ENCODE results near the gene GKN2.

Gene GKN2

DNA sequence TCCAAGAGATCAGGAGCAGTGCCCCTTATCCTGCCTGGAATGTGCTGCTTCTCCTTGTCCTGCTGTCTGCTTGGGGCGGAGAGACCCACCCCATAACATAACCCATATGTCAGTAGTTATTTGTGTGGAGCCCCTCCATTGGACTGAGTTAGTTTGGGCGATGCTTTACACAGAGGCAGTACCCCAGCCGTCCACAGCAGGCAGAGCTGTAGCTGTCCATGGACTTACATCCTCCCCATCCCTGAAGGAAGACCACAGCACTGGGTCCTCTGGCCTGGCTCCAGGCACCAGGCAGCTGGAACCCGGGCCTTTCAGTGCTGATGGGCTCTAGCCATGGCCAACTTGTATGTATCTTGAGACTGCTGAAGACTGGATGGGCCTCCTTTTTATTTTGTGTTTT is 20.3 kb downstream of the GKN2 start:
- no peaks in the 10 kb centered on the region for H3K9me3 ChIP-seq (ENCODE audit: control insufficient read depth, insufficient read depth, low read depth, low read length)
- CTCF ChIA-PET, result interaction anchor here (1.0 kb wide), 2 partner anchors 11 to 69 kb away, joined by 4 read pairs; no protein-coding TSS in a partner anchor
- no peaks in the 10 kb centered on the region for H3K4me1 ChIP-seq (ENCODE audit: control insufficient read depth, insufficient read depth, low read length)
- no peak overlapping the region for H3K27ac ChIP-seq (ENCODE audit: extremely low read depth, low read depth, low read length)
- no peak overlapping the region for H3K4me3 ChIP-seq (ENCODE audit: low read depth, low read length)
- POLR2A ChIA-PET, result no interaction called here
- TF ChIP-seq ZIC2 (tag by site-specific recombination; IDR thresholded peaks at IDR 0.05) (no peak), ZNF391 (tag by site-specific recombination; IDR thresholded peaks at IDR 0.05; ENCODE audit: borderline replicate concordance, low read depth) (no peak), HOXC10 (CRISPR knock-in tag; IDR thresholded peaks at IDR 0.05) (no peak), ZNF112 (tag by site-specific recombination; IDR thresholded peaks at IDR 0.05) (no peak), SP7 (tag by site-specific recombination; IDR thresholded peaks at IDR 0.05) (no peak), ZNF747 (tag by site-specific recombination; IDR thresholded peaks at IDR 0.05) (no peak), ZXDB (tag by site-specific recombination; IDR thresholded peaks at IDR 0.05) (no peak)
- TF ChIP-seq, protein P1, sequence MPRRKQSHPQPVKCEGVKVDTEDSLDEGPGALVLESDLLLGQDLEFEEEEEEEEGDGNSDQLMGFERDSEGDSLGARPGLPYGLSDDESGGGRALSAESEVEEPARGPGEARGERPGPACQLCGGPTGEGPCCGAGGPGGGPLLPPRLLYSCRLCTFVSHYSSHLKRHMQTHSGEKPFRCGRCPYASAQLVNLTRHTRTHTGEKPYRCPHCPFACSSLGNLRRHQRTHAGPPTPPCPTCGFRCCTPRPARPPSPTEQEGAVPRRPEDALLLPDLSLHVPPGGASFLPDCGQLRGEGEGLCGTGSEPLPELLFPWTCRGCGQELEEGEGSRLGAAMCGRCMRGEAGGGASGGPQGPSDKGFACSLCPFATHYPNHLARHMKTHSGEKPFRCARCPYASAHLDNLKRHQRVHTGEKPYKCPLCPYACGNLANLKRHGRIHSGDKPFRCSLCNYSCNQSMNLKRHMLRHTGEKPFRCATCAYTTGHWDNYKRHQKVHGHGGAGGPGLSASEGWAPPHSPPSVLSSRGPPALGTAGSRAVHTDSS (tag by site-specific recombination; IDR thresholded peaks at IDR 0.05), result no peak
- TF ChIP-seq, protein P2, sequence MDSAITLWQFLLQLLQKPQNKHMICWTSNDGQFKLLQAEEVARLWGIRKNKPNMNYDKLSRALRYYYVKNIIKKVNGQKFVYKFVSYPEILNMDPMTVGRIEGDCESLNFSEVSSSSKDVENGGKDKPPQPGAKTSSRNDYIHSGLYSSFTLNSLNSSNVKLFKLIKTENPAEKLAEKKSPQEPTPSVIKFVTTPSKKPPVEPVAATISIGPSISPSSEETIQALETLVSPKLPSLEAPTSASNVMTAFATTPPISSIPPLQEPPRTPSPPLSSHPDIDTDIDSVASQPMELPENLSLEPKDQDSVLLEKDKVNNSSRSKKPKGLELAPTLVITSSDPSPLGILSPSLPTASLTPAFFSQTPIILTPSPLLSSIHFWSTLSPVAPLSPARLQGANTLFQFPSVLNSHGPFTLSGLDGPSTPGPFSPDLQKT (IDR thresholded peaks at IDR 0.05; ENCODE audit: borderline replicate concordance, low read depth, low read length), result no peak
- TF ChIP-seq, protein P3, sequence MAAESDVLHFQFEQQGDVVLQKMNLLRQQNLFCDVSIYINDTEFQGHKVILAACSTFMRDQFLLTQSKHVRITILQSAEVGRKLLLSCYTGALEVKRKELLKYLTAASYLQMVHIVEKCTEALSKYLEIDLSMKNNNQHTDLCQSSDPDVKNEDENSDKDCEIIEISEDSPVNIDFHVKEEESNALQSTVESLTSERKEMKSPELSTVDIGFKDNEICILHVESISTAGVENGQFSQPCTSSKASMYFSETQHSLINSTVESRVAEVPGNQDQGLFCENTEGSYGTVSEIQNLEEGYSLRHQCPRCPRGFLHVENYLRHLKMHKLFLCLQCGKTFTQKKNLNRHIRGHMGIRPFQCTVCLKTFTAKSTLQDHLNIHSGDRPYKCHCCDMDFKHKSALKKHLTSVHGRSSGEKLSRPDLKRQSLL (tag by site-specific recombination; IDR thresholded peaks at IDR 0.05), result no peak
- TF ChIP-seq, protein P4, sequence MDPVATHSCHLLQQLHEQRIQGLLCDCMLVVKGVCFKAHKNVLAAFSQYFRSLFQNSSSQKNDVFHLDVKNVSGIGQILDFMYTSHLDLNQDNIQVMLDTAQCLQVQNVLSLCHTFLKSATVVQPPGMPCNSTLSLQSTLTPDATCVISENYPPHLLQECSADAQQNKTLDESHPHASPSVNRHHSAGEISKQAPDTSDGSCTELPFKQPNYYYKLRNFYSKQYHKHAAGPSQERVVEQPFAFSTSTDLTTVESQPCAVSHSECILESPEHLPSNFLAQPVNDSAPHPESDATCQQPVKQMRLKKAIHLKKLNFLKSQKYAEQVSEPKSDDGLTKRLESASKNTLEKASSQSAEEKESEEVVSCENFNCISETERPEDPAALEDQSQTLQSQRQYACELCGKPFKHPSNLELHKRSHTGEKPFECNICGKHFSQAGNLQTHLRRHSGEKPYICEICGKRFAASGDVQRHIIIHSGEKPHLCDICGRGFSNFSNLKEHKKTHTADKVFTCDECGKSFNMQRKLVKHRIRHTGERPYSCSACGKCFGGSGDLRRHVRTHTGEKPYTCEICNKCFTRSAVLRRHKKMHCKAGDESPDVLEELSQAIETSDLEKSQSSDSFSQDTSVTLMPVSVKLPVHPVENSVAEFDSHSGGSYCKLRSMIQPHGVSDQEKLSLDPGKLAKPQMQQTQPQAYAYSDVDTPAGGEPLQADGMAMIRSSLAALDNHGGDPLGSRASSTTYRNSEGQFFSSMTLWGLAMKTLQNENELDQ (tag by site-specific recombination; IDR thresholded peaks at IDR 0.05; ENCODE audit: low read depth), result no peak
- H3K36me3 ChIP-seq (ENCODE audit: control insufficient read depth in 2 of 2, insufficient read depth in 1 of 2, low read length in 2 of 2), result no peaks in the 10 kb centered on the region

DNA sequence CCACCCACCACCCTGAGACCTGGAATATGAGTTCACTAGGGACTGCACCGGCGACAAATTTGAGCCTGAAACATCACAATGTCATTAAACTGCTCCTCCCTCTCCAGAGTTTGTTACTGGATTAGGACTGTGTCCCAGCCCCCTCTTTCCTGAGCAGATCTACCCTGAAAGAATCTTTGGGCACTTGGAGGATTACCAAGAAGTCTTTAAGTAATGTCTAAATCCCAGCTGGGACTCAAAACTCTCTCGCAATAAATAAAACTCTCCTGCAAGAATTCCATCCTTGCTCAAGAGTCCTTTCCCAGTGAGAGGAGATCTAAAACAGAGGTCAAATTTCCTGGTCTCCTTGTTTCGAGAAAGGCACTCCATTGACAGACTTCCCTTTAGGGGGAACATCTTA is 20.9 kb downstream of the GKN2 start:
- H3K4me3 ChIP-seq (ENCODE audit: low read depth, low read length), result no peak overlapping the region
- CTCF ChIA-PET, result interaction anchor here (1.0 kb wide), 1 partner anchor 11 kb away, joined by 4 read pairs; no protein-coding TSS in a partner anchor
- TF ChIP-seq ZNF707 (tag by site-specific recombination; IDR thresholded peaks at IDR 0.05) (no peak), ZNF658 (tag by site-specific recombination; IDR thresholded peaks at IDR 0.05) (no peak), ZNF221 (tag by site-specific recombination; IDR thresholded peaks at IDR 0.05; ENCODE audit: borderline replicate concordance) (no peak), TRIM28 (IDR thresholded peaks at IDR 0.05; ENCODE audit: borderline replicate concordance, low read length) (no peak), ZNF133 (tag by site-specific recombination; IDR thresholded peaks at IDR 0.05) (no peak)
- no peak overlapping the region for H3K27ac ChIP-seq (ENCODE audit: extremely low read depth, low read depth, low read length)
- H3K36me3 ChIP-seq (ENCODE audit: control insufficient read depth in 2 of 2, insufficient read depth in 1 of 2, low read length in 2 of 2), result no peaks in the 10 kb centered on the region
- POLR2A ChIA-PET, result no interaction called here
- H3K4me1 ChIP-seq (ENCODE audit: control insufficient read depth, insufficient read depth, low read length), result no peaks in the 10 kb centered on the region
- no peaks in the 10 kb centered on the region for H3K9me3 ChIP-seq (ENCODE audit: control insufficient read depth, insufficient read depth, low read depth, low read length)

DNA sequence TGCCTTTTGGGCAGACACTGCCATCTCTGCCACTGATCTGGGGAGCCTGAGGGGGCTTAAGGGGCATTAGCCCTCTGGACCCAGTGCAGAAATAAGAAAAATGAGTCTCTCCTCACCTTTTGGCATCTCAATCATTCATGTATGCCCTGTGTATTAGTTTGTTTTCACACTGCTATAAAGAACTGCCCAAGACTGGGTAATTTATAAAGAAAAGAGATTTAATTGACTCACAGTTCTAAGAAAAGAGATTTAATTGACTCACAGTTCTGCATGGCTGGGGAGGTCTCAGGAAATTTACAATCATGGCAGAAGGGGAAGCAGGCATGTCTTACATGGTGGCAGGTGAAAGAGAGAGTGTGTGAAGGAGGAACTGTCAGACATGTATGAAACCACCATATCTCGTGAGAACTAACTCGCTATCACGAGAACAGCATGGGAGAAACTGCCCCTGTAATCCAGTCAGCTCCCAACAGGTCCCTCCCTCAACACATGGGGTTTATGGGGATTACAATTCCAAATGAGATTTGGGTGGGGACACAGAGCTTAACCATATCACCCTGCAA is 21.5 kb downstream of the GKN2 start:
- H3K4me1 ChIP-seq (ENCODE audit: control insufficient read depth, insufficient read depth, low read length), result no peaks in the 10 kb centered on the region
- no peaks in the 10 kb centered on the region for H3K9me3 ChIP-seq (ENCODE audit: control insufficient read depth, insufficient read depth, low read depth, low read length)
- POLR2A ChIA-PET, result no interaction called here
- H3K27ac ChIP-seq (ENCODE audit: extremely low read depth, low read depth, low read length), result no peak overlapping the region
- H3K36me3 ChIP-seq (ENCODE audit: control insufficient read depth in 2 of 2, insufficient read depth in 1 of 2, low read length in 2 of 2), result no peaks in the 10 kb centered on the region
- H3K4me3 ChIP-seq (ENCODE audit: low read depth, low read length), result no peak overlapping the region
- CTCF ChIA-PET, result no interaction called here
- TF ChIP-seq MYNN (tag by site-specific recombination; IDR thresholded peaks at IDR 0.05; ENCODE audit: borderline replicate concordance) (no peak), ZNF16 (tag by site-specific recombination; IDR thresholded peaks at IDR 0.05; ENCODE audit: low read depth) (no peak), MZF1 (tag by site-specific recombination; IDR thresholded peaks at IDR 0.05; ENCODE audit: borderline replicate concordance) (no peak), ZFP3 (tag by site-specific recombination; IDR thresholded peaks at IDR 0.05; ENCODE audit: low read depth) (no peak), ZNF549 (tag by site-specific recombination; IDR thresholded peaks at IDR 0.05) (no peak), ZNF146 (tag by site-specific recombination; IDR thresholded peaks at IDR 0.05) (no peak), ZNF202 (tag by site-specific recombination; IDR thresholded peaks at IDR 0.05; ENCODE audit: borderline replicate concordance) (no peak), ZNF747 (tag by site-specific recombination; IDR thresholded peaks at IDR 0.05) (no peak)
- TF ChIP-seq, protein P5, sequence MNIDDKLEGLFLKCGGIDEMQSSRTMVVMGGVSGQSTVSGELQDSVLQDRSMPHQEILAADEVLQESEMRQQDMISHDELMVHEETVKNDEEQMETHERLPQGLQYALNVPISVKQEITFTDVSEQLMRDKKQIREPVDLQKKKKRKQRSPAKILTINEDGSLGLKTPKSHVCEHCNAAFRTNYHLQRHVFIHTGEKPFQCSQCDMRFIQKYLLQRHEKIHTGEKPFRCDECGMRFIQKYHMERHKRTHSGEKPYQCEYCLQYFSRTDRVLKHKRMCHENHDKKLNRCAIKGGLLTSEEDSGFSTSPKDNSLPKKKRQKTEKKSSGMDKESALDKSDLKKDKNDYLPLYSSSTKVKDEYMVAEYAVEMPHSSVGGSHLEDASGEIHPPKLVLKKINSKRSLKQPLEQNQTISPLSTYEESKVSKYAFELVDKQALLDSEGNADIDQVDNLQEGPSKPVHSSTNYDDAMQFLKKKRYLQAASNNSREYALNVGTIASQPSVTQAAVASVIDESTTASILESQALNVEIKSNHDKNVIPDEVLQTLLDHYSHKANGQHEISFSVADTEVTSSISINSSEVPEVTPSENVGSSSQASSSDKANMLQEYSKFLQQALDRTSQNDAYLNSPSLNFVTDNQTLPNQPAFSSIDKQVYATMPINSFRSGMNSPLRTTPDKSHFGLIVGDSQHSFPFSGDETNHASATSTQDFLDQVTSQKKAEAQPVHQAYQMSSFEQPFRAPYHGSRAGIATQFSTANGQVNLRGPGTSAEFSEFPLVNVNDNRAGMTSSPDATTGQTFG (tag by site-specific recombination; IDR thresholded peaks at IDR 0.05; ENCODE audit: borderline replicate concordance), result no peak
